ENCODE data around the gene APOH.
"Not testable (repeated sequence)": the region's sequence is repeated elsewhere in the genome, so short reads cannot be mapped to it uniquely, and the experiment has no call there.

APOH gene, protein sequence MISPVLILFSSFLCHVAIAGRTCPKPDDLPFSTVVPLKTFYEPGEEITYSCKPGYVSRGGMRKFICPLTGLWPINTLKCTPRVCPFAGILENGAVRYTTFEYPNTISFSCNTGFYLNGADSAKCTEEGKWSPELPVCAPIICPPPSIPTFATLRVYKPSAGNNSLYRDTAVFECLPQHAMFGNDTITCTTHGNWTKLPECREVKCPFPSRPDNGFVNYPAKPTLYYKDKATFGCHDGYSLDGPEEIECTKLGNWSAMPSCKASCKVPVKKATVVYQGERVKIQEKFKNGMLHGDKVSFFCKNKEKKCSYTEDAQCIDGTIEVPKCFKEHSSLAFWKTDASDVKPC

DNA sequence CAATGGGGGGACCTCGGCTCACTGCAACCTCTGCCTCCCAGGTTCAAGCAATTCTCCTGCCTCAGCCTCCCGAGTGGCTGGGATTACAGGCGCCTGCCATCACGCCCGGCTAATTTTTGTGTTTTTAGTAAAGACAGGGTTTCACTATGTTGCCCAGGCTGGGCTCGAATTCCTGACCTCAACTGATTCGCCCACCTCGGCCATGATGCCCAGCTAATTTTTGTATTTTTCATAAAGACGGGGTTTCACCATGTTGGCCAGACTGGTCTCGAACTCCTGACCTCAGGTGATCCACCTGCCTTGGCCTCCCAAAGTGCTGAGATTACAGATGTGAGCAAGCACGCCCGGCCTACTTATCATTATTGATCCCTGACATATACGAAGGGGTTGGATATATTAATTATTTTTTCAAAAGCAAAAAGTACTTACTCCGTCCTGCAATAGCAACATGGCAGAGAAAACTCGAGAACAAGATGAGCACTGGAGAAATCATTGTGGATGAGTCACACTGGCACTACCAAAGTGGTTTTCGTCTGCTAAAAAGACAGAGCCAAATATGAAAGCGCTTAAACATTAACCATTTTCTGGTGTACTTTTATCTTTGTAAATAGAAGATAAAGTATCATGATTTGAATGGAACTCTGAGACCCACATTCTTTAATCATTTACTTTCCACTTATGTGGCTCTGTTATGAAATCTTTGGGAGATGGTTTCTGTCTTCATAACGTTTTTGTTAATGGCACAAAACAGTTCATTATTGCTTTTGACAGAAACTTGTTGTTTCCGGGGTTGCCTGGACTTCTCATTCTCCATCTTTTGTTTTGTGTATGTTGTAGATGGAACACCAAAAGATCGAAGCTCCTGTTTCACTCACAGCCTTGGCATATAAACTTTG is at the start of gene APOH:
Gene APOH (minus strand): TSS at position 529 of the 896 bp plus-strand sequence. CDS start 36 bp downstream, at position 493.
- DNase-seq (ENCODE audit: low spot score): no peak

DNA sequence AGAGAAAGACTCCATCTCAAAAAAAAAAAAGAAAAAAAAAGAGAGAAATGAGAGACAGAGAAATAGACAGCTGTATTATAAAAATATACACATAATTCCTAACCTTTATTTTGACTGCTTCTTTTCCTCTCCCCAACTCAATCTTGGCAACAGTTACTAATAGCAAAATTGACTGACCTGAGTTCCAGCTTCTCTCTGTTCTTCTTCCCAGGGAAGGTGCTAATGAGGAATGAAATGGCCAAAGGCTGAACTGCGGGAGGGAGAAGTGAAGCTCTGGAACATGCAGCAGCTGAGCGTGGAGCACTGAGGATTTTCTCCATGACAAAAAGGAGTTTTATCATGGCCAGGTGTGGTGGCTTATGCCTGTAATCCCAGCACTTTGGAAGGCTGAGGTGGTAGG is 48.0 kb upstream of the APOH start:
- no peak for DNase-seq (ENCODE audit: low spot score)

DNA sequence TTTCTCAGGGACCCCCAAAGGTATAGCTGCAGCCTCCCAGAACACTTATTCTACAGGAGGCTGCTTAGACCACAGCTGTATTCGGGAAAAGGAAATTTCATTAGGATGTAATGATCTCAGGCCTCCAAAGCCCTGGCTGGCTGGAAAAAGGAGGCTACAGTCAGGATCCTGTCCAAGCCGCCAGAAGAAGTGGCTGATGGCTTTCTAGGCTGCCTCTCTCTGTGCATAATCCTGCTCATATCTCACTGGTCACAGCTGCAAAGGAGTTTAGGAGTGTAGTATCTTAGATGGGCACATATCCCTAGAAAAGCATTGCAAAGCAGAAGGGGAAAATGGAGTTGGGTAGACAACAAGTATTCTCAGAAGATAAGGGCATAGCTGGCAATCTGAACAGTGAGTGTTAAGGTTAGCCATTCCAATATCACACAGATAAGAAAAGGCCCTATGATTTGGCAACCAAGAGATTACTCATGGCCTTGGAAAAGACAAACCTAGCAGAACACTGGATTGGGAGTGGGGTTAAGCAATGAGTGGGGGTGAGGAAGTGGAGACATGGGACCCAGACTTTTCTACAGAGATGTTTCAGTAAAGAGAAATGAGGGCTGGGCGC is 47.2 kb upstream of the APOH start:
- DNase-seq (ENCODE audit: low spot score): no peak

DNA sequence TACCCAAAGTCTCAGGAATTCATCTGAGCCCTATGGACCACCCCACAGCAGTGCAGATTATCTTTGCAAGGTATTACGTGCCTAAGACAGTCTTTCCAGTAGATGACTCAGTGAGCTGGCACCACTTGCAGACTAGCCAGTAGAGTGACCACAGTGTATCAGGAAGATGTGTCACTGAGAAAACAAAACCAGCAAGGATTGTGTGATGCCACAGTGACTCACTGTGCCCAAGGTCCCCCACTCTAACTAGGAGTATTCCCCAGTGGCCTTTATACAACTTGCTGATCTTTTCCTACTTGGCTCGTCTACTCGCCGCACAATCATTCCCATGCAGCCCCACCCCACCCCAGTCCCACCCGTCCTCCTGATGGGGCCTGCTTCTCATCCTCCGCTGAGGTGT is 46.4 kb upstream of the APOH start:
- DNase-seq (ENCODE audit: low spot score): no peak

DNA sequence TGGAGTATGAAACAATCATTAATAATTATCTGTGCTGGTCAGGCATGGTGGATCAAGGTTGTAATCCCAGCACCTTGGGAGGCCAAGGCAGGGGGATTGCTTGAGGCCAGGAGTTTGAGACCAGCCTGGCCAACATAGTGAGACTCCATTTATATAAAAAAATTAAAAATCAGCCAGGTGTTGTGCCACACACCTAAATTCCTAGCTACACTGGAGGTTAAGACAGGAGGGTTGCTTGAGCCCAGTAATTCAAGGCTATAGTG is 44.3 kb upstream of the APOH start:
- no peak for DNase-seq (ENCODE audit: low spot score)

DNA sequence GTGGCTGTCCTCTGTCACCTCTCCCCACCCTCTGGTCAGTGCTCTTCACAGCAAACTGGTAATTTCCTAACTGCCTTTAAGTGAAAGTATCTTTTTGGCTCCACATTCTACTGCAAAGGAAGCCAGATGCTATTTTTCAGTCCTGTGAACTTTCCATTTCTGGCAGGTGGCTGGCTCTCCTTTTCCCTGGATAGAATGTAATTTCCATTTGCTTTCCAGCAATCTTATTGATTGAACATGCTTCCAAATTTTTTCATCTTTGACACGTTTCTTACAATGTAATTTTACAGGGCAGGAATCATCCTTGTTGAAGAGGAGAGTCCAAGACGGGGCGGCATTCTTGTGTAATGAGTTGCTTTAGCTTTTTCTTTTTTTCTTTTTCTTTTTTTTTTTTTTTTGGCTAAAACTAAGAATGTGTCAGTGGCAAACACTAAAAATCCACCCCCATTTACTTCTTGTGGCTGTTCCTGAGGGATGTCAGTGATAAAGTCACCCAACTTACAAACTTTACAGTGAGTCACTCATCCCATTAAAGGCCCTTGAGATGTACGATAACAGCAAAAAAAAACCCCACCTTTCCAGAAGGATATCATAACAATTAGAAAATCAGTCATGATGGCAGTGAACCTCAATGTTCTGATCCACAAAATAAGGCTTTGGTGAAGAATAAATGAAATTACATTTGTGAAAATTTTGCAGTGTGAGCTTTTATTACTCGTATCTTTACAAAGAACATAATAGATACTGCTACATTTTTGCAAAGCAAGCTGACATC is 43.8 kb upstream of the APOH start:
- no peak for DNase-seq (ENCODE audit: low spot score)

DNA sequence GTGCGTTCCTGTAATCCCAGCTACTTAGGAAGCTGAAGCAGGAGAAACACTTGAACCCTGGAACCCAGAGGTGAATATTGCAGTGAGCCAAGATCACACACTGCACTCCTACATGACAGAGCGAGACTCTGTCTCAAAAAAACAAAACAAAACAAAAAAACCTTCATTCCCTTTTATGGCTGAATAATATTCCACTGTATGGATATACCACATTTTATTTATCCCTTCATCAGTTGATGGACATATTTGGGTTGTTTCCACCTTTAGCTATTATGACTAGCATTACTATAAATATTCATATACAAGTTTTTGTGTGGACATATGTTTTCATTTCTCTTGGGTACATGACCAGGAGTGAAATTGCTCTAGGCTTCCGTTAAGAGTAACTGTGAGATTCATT is 42.3 kb upstream of the APOH start:
- no peak for DNase-seq (ENCODE audit: low spot score)

DNA sequence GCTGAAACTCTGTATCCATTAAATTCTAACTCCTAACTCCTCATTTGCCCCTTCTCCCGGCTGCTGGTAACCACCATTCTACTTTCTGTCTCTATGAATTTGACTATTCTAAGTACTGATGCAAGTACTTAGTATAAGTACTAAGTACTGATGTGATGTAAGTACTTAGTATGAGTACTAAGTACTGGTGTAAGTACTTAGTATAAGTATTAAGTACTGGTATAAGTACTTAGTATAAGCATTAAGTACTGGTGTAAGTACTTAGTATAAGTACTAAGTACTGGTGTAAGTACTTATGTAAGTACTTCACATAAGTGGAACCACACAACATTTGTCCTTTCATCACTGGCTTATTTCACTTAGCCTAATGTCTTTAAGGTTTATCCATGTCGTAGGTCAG is 40.9 kb upstream of the APOH start:
- DNase-seq (ENCODE audit: low spot score): no peak

DNA sequence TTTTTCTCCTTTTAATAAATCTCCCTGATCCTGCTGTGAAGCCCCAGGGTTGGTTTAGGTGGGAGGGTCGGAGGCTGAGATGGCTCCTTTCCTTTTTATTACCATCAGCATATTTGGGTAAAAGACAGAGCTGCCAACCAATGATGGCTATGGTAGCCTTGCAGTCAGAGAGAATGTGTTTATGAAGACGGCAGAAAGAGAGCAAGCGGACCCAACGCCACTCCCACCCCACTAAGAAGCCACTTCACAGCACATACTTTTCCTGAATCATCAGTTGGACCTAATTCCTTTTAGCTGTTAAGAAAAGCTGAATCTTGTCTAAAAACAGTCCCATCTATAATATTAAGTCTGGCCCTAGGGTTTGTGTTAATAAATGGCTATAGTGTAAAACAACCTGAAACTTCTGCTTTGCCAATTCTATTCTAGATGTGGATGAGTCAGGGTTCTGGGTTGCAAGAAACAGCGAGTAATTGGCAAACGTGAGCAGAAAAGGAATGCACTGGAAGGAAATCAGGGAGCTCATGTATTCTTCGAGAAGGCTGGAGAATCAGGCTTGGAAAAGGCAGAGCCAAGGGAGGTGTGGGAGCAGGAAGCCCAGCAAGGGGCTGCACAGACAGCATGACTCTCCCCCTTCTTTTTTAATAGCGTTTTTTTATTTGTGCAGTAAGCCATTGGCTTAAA is 39.2 kb upstream of the APOH start:
- no peak for DNase-seq (ENCODE audit: low spot score)

DNA sequence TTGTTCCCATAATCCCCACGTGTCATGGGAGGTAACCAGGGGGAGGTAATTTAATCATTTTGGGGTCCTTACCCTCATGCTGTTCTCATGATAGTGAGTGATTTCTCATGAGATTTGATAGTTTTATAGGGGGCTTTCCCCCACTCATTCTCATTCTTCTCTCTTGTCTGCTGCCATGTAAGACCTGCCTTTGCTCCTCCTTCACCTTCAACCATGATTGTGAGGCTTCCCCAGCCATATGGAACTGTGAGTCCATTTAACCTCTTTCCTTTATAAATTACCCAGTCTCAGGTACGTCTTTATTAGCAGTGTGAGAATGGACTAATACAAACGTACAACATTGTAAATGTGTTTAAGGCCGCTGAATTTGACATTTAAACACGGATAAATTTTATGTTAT is 35.5 kb upstream of the APOH start:
- no peak for DNase-seq (ENCODE audit: low spot score)

DNA sequence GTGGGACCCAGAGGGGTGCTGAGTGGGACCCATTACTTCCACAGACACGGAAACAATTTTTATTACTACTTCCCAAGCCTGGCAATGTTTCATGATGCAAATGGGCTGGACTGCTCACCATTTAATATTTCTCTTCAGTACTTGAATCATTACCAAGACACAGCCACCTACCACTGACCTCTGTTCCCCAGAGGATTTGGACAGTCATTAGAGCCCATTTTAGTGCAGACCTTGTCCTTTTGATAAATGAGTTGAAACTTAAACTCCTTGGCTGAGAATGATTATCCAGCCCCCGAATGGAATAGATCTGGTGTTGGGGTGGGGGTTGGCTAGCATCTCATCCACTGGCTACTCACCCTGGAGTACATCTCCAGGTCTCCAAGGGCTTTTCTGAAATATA is 33.6 kb upstream of the APOH start:
- DNase-seq (ENCODE audit: low spot score): no peak

DNA sequence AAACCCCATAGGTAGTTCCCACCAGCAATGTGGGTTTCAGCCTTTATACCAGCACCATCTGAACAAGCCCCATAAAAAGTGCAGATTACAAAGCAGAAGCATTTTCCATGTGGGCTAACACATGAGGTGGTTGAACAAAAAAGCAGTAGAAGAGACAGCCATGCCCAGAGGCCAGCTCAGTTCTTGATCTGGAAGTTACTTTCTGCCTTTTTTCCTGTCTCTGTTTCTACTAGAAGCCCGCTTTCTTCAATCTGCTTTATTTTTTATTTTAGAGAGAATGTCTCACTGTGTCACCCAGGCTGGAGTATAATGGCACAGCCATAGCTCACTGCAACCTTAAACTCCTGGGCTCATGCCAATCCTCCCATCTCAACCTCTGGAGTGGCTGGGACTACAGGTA is 31.5 kb upstream of the APOH start:
- no peak for DNase-seq (ENCODE audit: low spot score)

DNA sequence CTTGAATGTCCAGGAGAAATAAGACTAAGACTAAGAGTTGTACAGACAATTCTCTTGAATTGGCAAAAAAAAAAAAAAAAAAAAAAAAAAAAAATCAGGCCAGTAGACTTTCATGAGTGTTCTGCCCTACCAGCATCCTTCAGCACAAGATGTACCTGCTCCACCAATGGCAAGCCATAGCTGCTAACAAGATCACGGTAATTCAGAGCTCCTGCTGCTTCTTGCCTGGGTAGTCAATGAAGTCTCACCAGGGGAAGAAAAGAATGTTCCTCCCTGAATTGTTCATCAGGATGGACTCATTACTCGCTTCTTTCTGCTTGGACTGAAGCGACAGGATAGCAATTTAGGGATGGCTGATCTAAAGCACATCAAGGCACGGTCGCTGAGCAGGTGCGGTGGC is 31.1 kb upstream of the APOH start:
- DNase-seq (ENCODE audit: low spot score): no peak

DNA sequence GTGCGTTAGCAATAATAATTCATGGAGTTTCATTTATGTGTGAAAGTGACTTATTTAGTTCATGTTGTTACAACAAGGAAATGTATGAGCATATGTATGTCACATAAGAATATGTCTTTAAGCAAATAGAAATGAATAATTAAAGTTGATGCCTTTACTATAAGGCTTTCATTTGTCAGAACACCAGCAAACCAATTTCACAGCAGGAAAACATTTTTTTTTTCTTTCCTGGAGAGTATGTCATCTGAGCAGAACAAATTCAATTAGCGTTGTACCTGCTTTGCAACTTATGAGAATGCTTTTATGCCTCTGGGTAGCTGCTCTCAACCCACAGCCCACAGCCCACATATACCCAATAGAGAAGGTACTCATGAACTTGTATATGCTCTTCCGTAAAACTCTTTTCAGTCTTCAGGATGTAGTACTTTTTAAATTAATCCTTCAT is 26.3 kb upstream of the APOH start:
- DNase-seq (ENCODE audit: low spot score): no peak

DNA sequence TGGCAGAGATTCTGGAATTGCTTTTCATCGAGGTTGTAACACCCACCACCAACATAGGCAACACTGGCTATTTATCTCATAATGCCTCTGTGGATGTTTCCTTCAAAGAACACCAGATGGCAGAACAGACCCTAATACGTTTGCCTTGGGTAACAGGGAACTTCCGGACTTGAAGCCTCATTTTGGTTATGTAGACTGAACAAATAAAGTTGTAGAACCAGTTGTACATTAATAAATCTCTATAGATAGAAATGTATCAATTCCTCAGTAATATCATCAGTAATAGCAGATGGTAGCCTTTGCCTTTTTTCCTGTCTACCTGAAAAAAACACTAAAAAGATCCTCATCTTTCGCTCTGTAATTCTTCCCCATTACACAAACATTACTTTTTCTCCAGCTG is 25.9 kb upstream of the APOH start:
- DNase-seq (ENCODE audit: low spot score): peak; percentile 26

DNA sequence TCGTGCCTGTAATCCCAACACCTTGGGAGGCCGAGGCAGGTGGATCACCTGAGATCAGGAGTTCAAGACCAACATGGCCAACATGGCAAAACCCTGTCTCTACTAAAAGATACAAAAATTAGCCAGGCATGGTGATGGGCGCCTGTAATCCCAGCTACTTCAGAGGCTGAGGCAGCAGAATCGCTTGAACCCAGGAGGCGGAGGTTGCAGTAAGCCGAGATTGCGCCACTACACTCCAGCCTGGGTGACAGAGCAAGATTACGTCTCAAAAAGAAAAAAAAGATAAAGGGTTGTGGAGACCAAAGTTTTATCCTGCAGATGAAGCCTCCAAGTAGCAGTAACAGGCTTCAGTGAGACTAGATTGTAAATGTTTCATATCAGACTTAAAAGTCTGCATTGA is 24.2 kb upstream of the APOH start:
- DNase-seq (ENCODE audit: low spot score): not testable (repeated sequence)

DNA sequence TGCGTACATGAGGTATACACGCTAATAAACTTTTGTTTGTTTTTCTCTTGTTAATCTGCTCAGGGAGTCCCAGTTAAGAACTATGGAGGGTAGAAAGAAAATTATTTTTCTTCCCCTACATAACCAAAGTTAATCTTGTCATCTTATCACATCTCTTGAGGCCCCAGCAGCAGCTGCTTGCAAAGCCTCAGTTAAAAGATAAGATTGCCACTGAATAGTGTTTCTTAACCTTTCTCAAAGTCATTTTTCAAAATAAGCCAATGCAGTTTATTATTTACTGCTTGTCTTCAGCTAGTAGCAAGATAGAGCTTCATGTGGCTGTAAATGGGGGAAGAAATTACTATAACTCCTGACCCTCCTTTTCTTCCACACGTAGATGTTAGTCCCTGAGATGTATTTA is 21.5 kb upstream of the APOH start:
- no peak for DNase-seq (ENCODE audit: low spot score)

DNA sequence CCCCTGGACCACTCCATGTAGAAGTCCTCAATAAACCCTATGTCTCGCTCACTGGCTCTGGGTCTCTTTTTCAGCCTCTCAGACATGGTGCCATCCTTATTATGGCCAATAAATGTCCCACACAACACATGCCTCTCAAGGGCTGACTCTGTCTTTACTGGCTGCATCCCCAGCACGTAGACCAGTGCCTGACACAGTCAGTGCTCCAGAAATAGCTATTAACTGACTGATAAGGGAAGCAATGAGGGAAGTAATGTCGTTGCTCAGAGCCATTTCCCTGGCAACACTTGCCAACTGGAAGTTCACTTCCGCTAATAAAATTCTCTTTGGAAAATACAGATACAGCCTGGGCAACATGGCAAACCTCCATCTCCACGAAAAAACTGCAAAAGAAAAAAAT is 19.1 kb upstream of the APOH start:
- DNase-seq (ENCODE audit: low spot score): no peak

DNA sequence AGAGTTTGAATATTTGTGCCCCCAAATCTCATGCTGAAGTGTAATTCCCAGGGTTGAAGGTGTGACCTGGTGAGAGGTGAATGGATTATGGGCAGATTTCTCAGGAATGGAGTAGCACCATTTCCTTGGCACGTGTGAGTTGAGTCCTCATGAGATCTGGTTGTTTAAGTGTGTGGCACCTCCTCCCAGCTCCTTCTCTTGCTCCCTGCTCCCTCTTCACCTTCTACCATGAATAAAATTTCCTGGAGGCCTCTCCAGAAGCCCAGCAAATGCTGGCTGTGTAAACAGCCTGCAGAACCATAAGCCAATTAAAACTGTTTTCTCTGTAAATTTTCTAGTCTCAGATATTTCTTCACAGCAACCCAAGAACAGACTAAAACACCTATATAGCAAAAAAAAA is 12.6 kb upstream of the APOH start:
- no peak for DNase-seq (ENCODE audit: low spot score)

DNA sequence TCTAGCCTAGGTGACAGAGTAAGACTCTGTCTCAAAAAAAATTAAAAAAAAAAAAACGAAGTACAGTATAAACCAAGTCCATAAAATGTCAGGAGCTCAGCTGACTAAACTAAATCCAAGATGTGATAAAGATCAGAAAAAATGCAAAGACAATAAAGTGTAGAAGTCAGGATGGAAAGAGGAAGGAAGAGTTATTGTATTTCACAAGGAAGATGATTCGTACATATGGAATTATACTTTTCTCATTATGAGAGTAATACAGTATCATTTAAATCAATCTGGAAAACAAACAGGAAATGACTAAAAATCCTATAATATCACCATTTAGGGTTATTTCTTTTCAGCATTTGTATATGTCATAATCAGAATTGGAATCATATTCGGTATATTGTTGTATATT is 11.4 kb upstream of the APOH start:
- DNase-seq (ENCODE audit: low spot score): no peak

DNA sequence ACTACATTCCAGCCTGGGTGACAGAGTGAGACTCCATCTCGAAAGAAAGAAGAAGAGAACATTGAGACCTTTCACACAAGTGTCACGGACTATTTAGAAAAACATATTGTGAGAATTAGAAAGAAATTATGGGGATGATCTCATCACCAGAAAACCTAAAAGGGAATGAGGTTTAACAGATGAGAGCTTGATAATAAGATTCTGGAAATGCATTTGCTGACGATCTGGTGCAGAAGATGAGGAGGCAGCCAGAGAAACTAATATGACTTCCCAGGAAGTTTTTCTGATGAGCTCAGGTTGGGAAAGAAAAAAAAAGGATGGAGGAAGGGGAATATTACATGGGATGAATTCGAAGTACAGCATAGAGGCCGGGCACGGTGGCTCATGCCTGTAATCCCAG is 10.8 kb upstream of the APOH start:
- no peak for DNase-seq (ENCODE audit: low spot score)

Measured in germinal center (tissue), 1 donor.